Measurements from ENCODE around the gene CCL1.

The CCL1 gene

GRCh38 chr17:34363183-34363661 lies at the start of gene CCL1:
Gene CCL1, minus strand, starts transcription at chr17:34363233. Its CDS starts 72 bp downstream, at chr17:34363161.
- no peak for TF ChIP-seq CTCF (conservative IDR thresholded peaks at IDR 0.05; ENCODE audit: control insufficient read depth, insufficient read depth, low read depth, low read length)
- no peak within 1 kb of the TSS for H3K4me3 ChIP-seq (ENCODE audit: control insufficient read depth, low read depth, low read length)
- DNase-seq (ENCODE audit: low read depth), result no peak

GRCh38 chr17:34412534-34412933 lies 49.5 kb upstream of the CCL1 start:
- no peak for TF ChIP-seq CTCF (conservative IDR thresholded peaks at IDR 0.05; ENCODE audit: control insufficient read depth, insufficient read depth, low read depth, low read length)
- DNase-seq (ENCODE audit: low read depth), result no peak
- H3K4me3 ChIP-seq (ENCODE audit: control insufficient read depth, low read depth, low read length), result no peak overlapping the region

- TF ChIP-seq CTCF (conservative IDR thresholded peaks at IDR 0.05; ENCODE audit: control insufficient read depth, insufficient read depth, low read depth, low read length), result no peak
- H3K4me3 ChIP-seq (ENCODE audit: control insufficient read depth, low read depth, low read length), result no peak overlapping the region
Measured at GRCh38 chr17:34411646-34412421, 48.8 kb upstream of the CCL1 start.

GRCh38 chr17:34409352-34409751 lies 46.3 kb upstream of the CCL1 start:
- no peak overlapping the region for H3K4me3 ChIP-seq (ENCODE audit: control insufficient read depth, low read depth, low read length)
- TF ChIP-seq CTCF (conservative IDR thresholded peaks at IDR 0.05; ENCODE audit: control insufficient read depth, insufficient read depth, low read depth, low read length), result no peak
- no peak for DNase-seq (ENCODE audit: low read depth)

More at GRCh38 chr17:34411646-34412421, 48.8 kb upstream of the CCL1 start:
- no peak for DNase-seq (ENCODE audit: low read depth)

- no peak for DNase-seq (ENCODE audit: low read depth)
- no peak for TF ChIP-seq CTCF (conservative IDR thresholded peaks at IDR 0.05; ENCODE audit: control insufficient read depth, insufficient read depth, low read depth, low read length)
- H3K4me3 ChIP-seq (ENCODE audit: control insufficient read depth, low read depth, low read length), result no peak overlapping the region
Measured at GRCh38 chr17:34408439-34408838, 45.4 kb upstream of the CCL1 start.

- TF ChIP-seq CTCF (conservative IDR thresholded peaks at IDR 0.05; ENCODE audit: control insufficient read depth, insufficient read depth, low read depth, low read length), result no peak
- H3K4me3 ChIP-seq (ENCODE audit: control insufficient read depth, low read depth, low read length), result no peak overlapping the region
- DNase-seq (ENCODE audit: low read depth), result no peak
Measured at GRCh38 chr17:34406226-34406625, 43.2 kb upstream of the CCL1 start.
